WTC11 (cell line): ENCODE measurements around the gene SLC25A21. TPM values are rescaled to one million over a fixed set of nuclear protein-coding genes. Genes with fewer than 3 reads are reported as not detected.

Source experiments
- ATAC-seq: fragments of 200-7000 bp; cut with Tn5 transposase; 2 replicates; pipeline ENCODE4 v1.10.0; 2021; ENCODE audit warnings: mild to moderate bottlenecking, moderate library complexity
- CTCF ChIA-PET: fragments of 300-600 bp; sonication (Branson Sonifier 250); formaldehyde crosslinking; loops from one replicate; lab custom pipeline; 2021; ENCODE audit warnings: antibody characterized with exemption; lab: Charles Lee
- POLR2A ChIA-PET: fragments of 350-600 bp; sonication (Branson Sonifier 250); formaldehyde crosslinking; loops from one replicate; lab custom pipeline; 2021; ENCODE audit warnings: antibody characterized with exemption; lab: Charles Lee
- DNase-seq: peaks from one replicate; pipeline ENCODE4 v3.0.0; 2021; ENCODE audit warnings: low spot score
- H3K27ac Mint-ChIP-seq: 2 replicates; pipeline ENCODE4 v1.8.0; 2021; ENCODE audit warnings: mixed read lengths
- H3K27me3 Mint-ChIP-seq: 2 replicates; pipeline ENCODE4 v1.8.0; 2021; ENCODE audit warnings: low read depth, mild to moderate bottlenecking, moderate library complexity, mixed read lengths
- H3K36me3 Mint-ChIP-seq: 2 replicates; pipeline ENCODE4 v1.8.0; 2021; ENCODE audit warnings: mixed read lengths
- H3K4me1 Mint-ChIP-seq: 2 replicates; pipeline ENCODE4 v1.8.0; 2022; ENCODE audit warnings: mixed read lengths
- H3K4me3 Mint-ChIP-seq: 2 replicates; pipeline ENCODE4 v1.8.0; 2021; ENCODE audit warnings: mild to moderate bottlenecking, moderate library complexity, mixed read lengths
- H3K9me3 Mint-ChIP-seq: 2 replicates; pipeline ENCODE4 v1.8.0; 2021; ENCODE audit warnings: mixed read lengths
- AFF4 ChIP-seq: sonication (generic); formaldehyde crosslinking; IDR thresholded peaks from 2 replicates; pipeline ENCODE4 v1.8.1; 2023; ENCODE audit warnings: mild to moderate bottlenecking, missing genetic modification reagents, borderline replicate concordance
- ARID4B ChIP-seq: sonication (generic); formaldehyde crosslinking; IDR thresholded peaks from 2 replicates; pipeline ENCODE4 v1.8.0; 2023; ENCODE audit warnings: missing genetic modification reagents, mild to moderate bottlenecking, borderline replicate concordance
- ATF1 ChIP-seq: sonication (generic); formaldehyde crosslinking; IDR thresholded peaks from 2 replicates; pipeline ENCODE4 v1.8.1; 2023; ENCODE audit warnings: mild to moderate bottlenecking, moderate library complexity, missing genetic modification reagents
- CREM ChIP-seq: sonication (generic); formaldehyde crosslinking; IDR thresholded peaks from 2 replicates; pipeline ENCODE4 v1.8.1; 2022; ENCODE audit warnings: mild to moderate bottlenecking, missing genetic modification reagents, moderate library complexity
- E2F4 ChIP-seq: sonication (generic); formaldehyde crosslinking; IDR thresholded peaks from 2 replicates; pipeline ENCODE4 v1.8.1; 2022; ENCODE audit warnings: low read depth, mild to moderate bottlenecking, moderate library complexity, missing genetic modification reagents, borderline replicate concordance
- NFE2L1 ChIP-seq: sonication (generic); formaldehyde crosslinking; IDR thresholded peaks from 2 replicates; pipeline ENCODE4 v1.8.1; 2023; ENCODE audit warnings: missing genetic modification reagents
- NR1H2 ChIP-seq: sonication (generic); formaldehyde crosslinking; IDR thresholded peaks from 2 replicates; pipeline ENCODE4 v1.9.0; 2021; ENCODE audit warnings: mild to moderate bottlenecking, moderate library complexity, missing genetic modification reagents
- PRDM15 ChIP-seq: sonication (generic); formaldehyde crosslinking; IDR thresholded peaks from 2 replicates; pipeline ENCODE4 v1.8.0; 2022; ENCODE audit warnings: missing genetic modification reagents
- ZNF219 ChIP-seq: sonication (generic); formaldehyde crosslinking; IDR thresholded peaks from 2 replicates; pipeline ENCODE4 v1.8.0; 2023; ENCODE audit warnings: missing genetic modification reagents, mild to moderate bottlenecking, borderline replicate concordance
- ZNF425 ChIP-seq: fragments of 250-450 bp; sonication (Bioruptor Pico); conservative IDR thresholded peaks from 2 replicates; pipeline ENCODE4 v1.9.0; 2021; ENCODE audit warnings: mild to moderate bottlenecking
- total RNA-seq: library from RNA; stranded (reverse); gene quantifications from 3 replicates; pipeline ENCODE4 v1.2.3, GENCODE V29; 2021

The SLC25A21 gene
- total RNA-seq, 1 experiment from 2014 or later = 8.2 TPM

GRCh38 chr14:36810209-36810608 is 362.2 kb downstream of the SLC25A21 start:
- H3K27ac Mint-ChIP-seq = no peak overlapping the region
- no peaks in the 10 kb centered on the region for H3K36me3 Mint-ChIP-seq
- CTCF ChIA-PET = no interaction called here
- TF ChIP-seq E2F4 (CRISPR knock-in tag) (no peak), ATF1 (CRISPR knock-in tag) (no peak), NR1H2 (no peak), ZNF219 (no peak), ZNF425 (CRISPR knock-in tag) (no peak), AFF4 (CRISPR knock-in tag) (no peak), PRDM15 (CRISPR knock-in tag) (no peak), CREM (no peak), ARID4B (CRISPR knock-in tag) (no peak), NFE2L1 (CRISPR knock-in tag) (no peak)
- DNase-seq (no peak), ATAC-seq (no peak)
- POLR2A ChIA-PET = no interaction called here
- no peaks in the 10 kb centered on the region for H3K27me3 Mint-ChIP-seq
- no peak overlapping the region for H3K4me3 Mint-ChIP-seq
- peaks cover 14% of the 10 kb centered on the region for H3K4me1 Mint-ChIP-seq
- H3K9me3 Mint-ChIP-seq = no peaks in the 10 kb centered on the region; the same call in 1 of the 2 replicates
